T-helper 2 cell treated with Interferon-gamma antibody and Interleukin-4, amounts not matched to agents 5 μg/mL and 100 μg/mL, for 36 hours (primary cell): ENCODE data around the gene CASTOR1.

ENCODE experiments used
- DNase-seq: peaks from one replicate; pipeline ENCODE4 v3.0.0; 2021; ENCODE audit warnings: low spot score
- H3K27ac Mint-ChIP-seq: one replicate; pipeline ENCODE4 v1.8.0; 2021; ENCODE audit warnings: mild to moderate bottlenecking, mixed read lengths
- H3K27me3 Mint-ChIP-seq: one replicate; pipeline ENCODE4 v1.8.0; 2021; ENCODE audit warnings: low read depth, mixed read lengths
- H3K36me3 Mint-ChIP-seq: one replicate; pipeline ENCODE4 v1.8.0; 2021; ENCODE audit warnings: low read depth, mixed read lengths
- H3K4me1 Mint-ChIP-seq: one replicate; pipeline ENCODE4 v1.8.0; 2021; ENCODE audit warnings: low read depth, mixed read lengths
- H3K4me3 Mint-ChIP-seq: one replicate; pipeline ENCODE4 v1.8.0; 2022; ENCODE audit warnings: mild to moderate bottlenecking, moderate library complexity, mixed read lengths
- H3K9me3 Mint-ChIP-seq: one replicate; pipeline ENCODE4 v1.8.0; 2021; ENCODE audit warnings: mixed read lengths

The CASTOR1 gene

DNA sequence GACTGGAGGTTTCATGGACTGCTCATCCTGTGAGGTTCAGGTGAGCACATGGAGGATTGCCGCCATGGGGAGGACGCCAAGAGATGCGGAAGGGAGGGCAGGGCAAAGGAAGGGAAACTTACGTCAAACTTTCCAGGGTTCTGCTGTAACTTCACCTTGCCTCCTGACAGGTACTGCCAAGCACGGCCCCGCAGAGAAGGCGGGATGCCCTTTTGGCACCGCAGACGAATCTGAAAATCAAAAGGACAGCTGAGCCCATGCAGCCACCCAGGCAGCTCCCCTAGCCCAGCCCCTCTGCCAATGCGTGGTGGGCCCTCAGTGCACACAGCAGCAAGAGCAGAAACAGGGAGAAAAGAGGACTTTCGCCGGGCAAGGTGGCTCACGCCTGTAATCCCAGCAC, 10.0 kb upstream of the CASTOR1 start:
- no peaks in the 10 kb centered on the region for H3K27me3 Mint-ChIP-seq
- peak overlapping the region; percentile 31 for H3K27ac Mint-ChIP-seq
- H3K9me3 Mint-ChIP-seq, result no peaks in the 10 kb centered on the region
- no peak for DNase-seq
- peaks cover 65% of the 10 kb centered on the region for H3K36me3 Mint-ChIP-seq
- H3K4me3 Mint-ChIP-seq, result no peak overlapping the region
- H3K4me1 Mint-ChIP-seq, result peaks cover 49% of the 10 kb centered on the region

DNA sequence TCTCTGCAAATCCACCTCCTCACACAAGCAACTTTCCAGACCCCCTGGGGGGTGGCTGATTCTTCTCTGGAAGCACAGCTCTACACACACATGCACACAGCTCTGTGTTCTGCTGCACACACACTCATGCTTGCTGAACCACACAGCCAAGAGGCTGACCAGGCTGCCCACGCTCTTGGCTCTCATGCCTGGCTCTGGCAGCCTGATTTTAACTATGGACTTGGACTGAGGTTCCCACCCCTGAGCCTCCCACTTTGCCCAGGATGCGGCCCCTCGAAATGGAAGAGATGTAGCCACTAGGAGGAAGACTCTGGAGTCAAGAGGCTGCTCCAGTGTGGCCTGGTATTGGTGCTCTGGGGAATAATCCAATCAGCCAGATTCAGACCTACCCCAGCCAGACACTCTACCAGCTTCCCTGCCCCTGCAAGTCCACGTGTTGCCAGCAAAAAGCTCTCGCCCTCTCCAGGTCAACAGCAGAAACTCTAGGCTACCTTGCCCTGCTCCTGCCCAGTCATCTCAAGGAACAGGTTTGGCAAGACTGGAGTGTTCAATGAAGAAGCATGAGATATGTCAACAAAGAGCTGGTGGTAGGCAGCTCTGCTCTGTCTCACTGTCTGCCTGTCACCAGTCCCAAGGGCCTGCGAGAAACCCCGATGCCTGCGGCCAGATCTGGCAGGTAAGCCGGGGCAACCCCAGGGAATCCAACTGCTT, 8.8 kb upstream of the CASTOR1 start:
- Mint-ChIP-seq H3K36me3 (peaks cover 64% of the 10 kb centered on the region), H3K4me1 (peaks cover 37% of the 10 kb centered on the region), H3K27ac (peak overlapping the region; percentile 39), H3K9me3 (no peaks in the 10 kb centered on the region), H3K27me3 (no peaks in the 10 kb centered on the region), H3K4me3 (no peak overlapping the region)
- no peak for DNase-seq

DNA sequence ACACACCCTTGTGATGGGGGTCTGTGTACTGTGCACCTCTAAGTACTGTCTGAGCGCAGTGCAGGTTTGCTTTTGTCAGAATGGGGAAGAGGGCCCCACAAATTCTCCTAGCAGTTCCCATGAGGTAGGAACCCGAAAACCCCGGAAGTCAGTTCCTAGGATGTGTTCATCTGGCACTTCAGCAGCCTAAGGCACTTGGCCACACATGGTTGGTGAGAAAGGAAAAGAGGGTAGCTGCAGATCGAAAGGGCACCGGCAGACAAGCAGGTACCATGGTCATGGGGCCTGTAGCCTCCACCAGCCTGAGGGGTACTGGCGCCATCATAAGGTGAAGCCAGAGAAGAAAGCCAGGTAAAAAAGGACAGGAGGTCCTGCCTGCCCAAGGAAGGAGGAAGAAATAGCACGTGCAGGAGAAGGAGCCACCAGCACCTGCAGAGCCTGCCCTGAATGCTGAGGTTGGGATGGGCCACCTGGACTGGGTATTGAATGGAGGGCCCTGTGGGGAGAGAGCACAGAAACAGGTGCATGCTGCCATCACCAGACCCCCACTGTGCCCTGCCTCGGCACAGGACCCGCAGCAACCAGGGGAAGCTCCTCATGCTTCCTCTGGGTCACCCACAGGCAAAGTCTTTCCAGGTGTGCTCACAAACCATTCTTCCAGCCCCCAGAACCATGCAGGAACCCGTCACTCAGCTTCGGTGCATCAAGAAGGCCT, 8.1 kb upstream of the CASTOR1 start:
- Mint-ChIP-seq H3K4me1 (peaks cover 30% of the 10 kb centered on the region), H3K36me3 (peaks cover 63% of the 10 kb centered on the region), H3K27me3 (no peaks in the 10 kb centered on the region), H3K4me3 (no peak overlapping the region), H3K9me3 (no peaks in the 10 kb centered on the region), H3K27ac (peak overlapping the region; percentile 58)
- DNase-seq, result no peak

DNA sequence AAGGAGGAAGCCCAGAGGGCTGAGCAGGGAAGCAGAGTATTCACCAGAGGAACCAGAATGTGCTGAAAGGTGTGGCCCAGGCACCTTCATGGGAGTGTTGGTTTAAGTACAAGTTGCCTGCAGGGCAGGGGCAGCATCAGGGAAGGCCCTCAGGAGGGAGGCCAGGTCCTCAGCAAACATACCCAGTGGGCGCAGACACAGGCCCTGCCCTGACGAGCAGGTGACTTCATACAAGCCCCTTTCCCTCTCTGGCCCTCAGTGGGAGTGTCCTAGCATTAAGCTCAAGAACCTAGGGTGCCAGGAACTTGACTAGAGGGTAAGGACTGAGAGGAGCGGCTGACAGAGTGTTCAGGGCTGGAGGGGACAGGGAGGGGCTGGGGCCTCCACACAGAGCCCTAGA, 7.5 kb upstream of the CASTOR1 start:
- H3K27me3 Mint-ChIP-seq, result no peaks in the 10 kb centered on the region
- no peak for DNase-seq
- H3K9me3 Mint-ChIP-seq, result no peaks in the 10 kb centered on the region
- H3K4me3 Mint-ChIP-seq, result no peak overlapping the region
- peak overlapping the region; percentile 58 for H3K27ac Mint-ChIP-seq
- peaks cover 63% of the 10 kb centered on the region for H3K36me3 Mint-ChIP-seq
- H3K4me1 Mint-ChIP-seq, result peaks cover 25% of the 10 kb centered on the region

DNA sequence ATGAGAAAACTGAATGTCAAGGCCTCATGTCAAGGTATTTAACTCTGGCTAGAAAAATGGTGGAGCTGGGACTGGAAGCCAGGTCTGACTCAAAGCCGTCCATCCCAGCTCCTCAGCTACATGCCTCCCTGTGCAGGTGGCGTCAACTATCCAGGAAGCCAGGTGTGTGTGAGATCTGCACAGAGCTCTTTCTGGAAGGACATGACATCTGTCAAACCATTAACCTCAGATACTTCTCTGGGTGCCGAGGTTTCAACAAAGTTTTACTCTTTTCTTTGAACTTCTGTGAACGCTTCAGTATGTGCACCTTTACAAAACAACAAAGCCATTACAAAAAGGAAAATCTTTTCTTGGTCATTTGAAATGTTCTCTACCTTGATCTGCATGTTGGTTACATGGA, 7.0 kb upstream of the CASTOR1 start:
- Mint-ChIP-seq H3K27me3 (no peaks in the 10 kb centered on the region), H3K4me1 (peaks cover 24% of the 10 kb centered on the region), H3K9me3 (no peaks in the 10 kb centered on the region), H3K4me3 (no peak overlapping the region), H3K27ac (peak overlapping the region; percentile 58), H3K36me3 (peaks cover 62% of the 10 kb centered on the region)
- no peak for DNase-seq

DNA sequence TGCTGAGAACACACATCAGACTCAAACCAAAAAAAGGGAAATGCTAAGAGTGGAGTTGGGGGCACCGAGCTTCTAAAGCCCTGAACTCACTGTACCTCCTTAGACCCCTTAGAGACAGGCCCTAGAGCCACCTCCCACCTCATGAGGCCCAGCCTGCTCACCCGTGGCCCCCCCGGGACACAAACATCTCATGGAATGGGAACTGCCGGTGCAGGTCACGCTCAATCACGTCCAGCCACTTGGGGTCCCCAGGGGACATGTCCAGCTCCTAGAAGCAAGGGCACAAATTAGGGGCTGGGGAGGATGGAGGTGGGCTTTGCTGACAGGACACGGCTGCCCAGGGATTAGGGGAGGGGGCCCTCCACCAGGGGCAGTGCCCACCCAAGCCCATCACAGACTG, 6.3 kb upstream of the CASTOR1 start:
- DNase-seq, result no peak
- Mint-ChIP-seq H3K27me3 (no peaks in the 10 kb centered on the region), H3K4me1 (peaks cover 24% of the 10 kb centered on the region), H3K27ac (no peak overlapping the region), H3K4me3 (no peak overlapping the region), H3K9me3 (no peaks in the 10 kb centered on the region), H3K36me3 (peaks cover 56% of the 10 kb centered on the region)

DNA sequence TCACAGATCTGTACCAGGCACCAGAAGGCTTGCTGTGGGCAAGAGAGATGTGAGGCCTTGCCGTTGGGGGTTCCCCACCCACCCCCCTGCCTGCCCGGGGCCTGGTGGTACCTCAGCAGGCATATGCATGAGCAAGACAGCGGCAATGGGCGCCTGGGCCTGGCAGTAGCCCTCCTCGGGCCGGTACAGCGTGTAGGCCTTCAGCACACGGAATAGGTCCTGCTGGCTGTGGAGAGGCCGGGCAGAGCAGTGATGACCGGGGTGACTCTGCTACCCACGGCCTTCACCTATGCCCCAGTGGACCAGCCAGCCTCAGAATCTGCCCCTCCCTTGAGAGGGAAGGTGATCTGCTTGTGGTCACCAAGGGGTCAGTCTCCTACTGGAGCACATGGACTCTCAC, 5.5 kb upstream of the CASTOR1 start:
- Mint-ChIP-seq H3K36me3 (peaks cover 49% of the 10 kb centered on the region), H3K27me3 (no peaks in the 10 kb centered on the region), H3K4me1 (peaks cover 32% of the 10 kb centered on the region), H3K27ac (no peak overlapping the region), H3K9me3 (no peaks in the 10 kb centered on the region), H3K4me3 (no peak overlapping the region)
- no peak for DNase-seq

DNA sequence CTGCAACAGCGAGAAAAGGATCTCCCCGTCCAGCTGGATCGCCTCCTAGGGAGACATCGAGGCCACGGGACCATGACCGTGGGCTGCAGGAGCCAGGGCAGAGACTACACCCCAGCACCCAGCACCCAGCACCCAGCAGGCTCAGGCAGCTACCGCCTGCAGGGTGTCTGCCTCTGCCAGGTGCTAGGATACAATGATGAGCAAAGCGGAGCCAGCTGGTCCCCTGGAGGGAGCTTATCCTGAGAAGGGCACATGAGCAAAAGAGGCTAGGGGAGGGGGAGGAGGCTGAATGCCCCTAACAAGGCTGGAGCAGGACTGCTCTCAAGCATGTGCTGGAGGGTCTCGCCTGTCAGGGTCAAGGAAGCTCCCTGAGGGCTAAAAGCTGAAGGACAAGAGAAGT, 4.8 kb upstream of the CASTOR1 start:
- peak overlapping the region; percentile 70 for H3K27ac Mint-ChIP-seq
- H3K27me3 Mint-ChIP-seq, result no peaks in the 10 kb centered on the region
- H3K4me3 Mint-ChIP-seq, result no peak overlapping the region
- peaks cover 33% of the 10 kb centered on the region for H3K4me1 Mint-ChIP-seq
- no peak for DNase-seq
- H3K36me3 Mint-ChIP-seq, result peaks cover 42% of the 10 kb centered on the region
- H3K9me3 Mint-ChIP-seq, result no peaks in the 10 kb centered on the region

DNA sequence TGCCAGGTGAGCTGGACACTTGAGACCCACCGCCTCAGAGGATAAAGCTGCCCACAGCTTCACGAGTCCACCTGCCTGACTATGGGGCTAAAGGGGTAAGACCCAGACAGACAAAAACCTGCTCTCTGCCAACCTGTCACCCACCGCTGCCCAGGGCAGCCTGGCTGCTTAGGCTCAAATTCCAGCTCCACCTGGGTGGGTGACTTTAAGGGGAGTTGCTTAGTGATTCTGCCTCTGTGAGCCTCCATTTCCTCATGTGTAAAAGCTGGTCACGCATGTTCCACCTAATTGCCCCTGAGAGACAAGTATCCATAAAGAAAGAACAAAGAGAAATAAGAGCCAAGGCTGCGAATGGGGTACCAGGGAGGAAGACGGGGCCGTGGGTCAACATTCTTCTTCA, 3.7 kb upstream of the CASTOR1 start:
- Mint-ChIP-seq H3K27ac (no peak overlapping the region), H3K9me3 (no peaks in the 10 kb centered on the region), H3K4me1 (peaks cover 35% of the 10 kb centered on the region), H3K4me3 (no peak overlapping the region), H3K27me3 (no peaks in the 10 kb centered on the region), H3K36me3 (peaks cover 32% of the 10 kb centered on the region)
- no peak for DNase-seq

DNA sequence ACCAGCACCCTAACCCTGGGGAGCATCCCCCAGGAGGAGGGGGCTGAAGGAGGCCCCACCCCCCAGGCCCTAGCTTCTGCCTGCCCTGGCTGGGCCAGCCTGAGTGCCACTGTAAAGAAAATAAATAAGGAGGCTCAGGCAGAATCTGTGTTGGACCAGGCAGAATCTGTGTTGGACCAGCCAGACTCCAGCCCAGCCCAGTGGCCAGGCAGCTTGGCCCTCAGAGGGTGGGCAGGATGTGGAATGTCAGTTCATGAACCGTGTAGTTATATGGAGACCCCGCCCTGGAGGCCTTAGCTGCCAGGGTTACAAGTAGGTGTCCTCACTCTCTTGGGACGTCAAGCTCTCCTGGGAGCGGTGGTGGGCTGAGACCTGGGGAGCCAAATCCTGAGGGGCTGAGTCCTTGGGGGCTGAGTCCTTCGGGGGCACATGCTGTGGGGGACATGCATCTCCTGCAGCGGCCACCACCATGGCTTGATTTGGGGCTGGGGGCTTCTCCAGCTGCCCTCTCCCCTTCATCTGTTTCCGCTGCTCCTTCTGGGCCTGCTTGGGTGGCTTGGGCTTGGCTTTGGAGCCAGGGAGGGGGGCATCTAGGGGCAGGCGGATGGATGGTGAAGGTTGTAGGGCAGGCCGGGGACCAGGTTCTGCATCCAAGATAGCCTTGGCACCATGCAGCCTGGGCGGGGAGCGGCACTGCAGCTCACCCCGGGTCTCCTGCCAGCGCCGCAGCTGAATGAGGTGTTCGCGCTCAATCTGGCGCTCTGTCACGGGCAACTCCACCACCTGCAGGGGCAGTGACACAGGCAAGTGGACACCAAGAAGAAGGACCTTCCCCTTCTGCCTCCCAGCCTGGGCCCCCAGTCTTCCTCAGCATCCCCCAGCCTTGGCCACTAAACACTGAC, 3.0 kb upstream of the CASTOR1 start:
- Mint-ChIP-seq H3K9me3 (no peaks in the 10 kb centered on the region), H3K4me1 (peaks cover 37% of the 10 kb centered on the region), H3K27me3 (no peaks in the 10 kb centered on the region), H3K27ac (no peak overlapping the region), H3K36me3 (peaks cover 29% of the 10 kb centered on the region), H3K4me3 (no peak overlapping the region)
- DNase-seq, result no peak

DNA sequence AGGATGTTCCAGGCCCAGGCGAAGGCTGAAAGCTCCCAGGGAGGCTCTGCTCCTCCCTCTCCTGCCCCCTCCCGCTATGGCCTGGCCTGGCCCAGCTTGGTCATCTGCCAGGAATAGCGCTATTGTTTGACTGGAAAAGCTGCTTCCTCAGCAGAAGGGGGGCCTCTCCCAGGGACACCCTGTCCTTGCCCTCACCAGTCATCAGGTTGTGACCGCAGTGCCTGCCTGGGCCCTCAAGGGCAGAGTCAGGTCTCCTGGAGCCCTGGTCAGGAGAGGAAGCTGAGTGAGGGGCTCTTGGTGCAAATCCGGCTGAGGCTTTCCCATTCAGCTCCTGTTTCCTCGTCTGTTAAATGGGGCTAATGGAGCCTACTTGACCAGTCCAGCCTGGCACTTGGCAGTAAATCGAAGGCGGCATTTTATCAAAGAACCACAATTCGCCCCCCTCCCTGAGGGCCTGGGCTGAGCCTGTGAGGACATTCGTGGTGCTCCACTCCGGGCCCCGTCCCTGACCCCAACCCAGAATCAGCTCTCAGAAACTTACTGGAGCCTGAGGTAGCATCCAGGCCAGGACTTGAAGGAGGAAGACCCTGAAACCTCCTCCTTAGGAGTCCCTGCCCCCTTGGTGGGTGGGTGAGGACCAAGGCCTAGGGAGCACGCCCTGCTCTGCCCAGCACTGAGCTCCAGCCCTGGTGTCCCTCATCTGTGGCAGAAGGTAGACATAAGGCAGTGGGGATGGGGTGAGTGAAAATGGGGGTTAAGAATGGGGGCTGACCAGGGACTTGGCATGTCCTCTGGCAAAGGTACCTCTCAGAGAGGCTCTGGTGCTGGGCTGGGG, 2.0 kb upstream of the CASTOR1 start:
- Mint-ChIP-seq H3K27ac (peak overlapping the region; percentile 86), H3K4me3 (no peak overlapping the region), H3K36me3 (peaks cover 27% of the 10 kb centered on the region), H3K27me3 (no peaks in the 10 kb centered on the region), H3K9me3 (no peaks in the 10 kb centered on the region), H3K4me1 (peaks cover 36% of the 10 kb centered on the region)
- no peak for DNase-seq

DNA sequence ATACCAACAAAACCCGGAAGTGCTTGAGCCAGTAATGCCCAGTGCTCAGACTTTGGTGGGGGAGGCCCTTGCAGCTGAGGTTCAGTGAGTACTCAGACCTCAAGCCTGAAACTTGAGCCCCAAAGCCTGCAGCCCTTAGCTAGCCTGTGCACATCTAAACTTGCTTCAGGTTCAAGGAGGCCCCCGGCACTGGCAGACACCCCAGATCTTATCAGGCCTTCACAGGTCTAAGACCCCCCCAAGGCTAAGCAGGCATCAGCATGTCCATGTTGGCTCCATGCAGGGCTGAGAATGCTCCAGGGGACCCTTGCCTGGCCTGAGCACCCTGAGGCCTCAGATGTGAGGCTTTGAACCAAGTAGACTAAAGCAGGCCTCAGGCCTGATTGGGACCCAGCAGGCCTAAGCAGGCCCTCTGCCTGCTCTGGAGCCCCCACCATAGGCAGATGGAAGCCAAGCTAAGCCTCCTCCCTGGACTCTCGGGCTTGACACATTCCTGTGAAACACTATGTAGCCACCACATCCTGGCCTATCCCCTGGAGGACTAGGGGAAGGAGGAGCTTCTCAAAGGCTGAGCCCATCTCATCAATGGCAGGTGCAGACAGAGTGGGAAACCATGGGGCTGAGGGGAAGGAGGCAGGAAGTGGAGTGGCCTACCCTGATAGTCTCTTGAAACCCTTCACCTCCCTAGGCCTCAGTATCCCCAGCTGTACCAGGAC, 1.2 kb upstream of the CASTOR1 start:
- peak overlapping the region; percentile 90 for H3K4me3 Mint-ChIP-seq
- DNase-seq, result no peak
- no peaks in the 10 kb centered on the region for H3K27me3 Mint-ChIP-seq
- peaks cover 23% of the 10 kb centered on the region for H3K36me3 Mint-ChIP-seq
- peaks cover 36% of the 10 kb centered on the region for H3K4me1 Mint-ChIP-seq
- H3K9me3 Mint-ChIP-seq, result no peaks in the 10 kb centered on the region
- peak overlapping the region; percentile 86 for H3K27ac Mint-ChIP-seq

DNA sequence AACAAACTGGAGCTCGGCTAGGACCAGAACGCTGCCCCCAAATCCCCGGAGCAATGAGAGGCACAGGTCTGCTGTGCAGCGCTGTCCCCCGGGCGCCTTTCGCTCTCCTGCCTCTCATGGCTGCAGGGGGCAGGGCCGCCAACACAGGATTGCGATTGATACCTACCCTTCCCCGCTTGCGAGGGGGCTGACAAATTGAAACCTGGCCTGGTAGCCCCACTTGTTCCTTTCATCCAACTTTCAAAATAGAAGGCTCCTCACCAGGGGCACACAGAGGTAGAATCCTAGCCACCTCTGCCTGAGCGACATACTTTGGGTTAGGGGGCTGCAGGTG, 642 bp upstream of the CASTOR1 start:
- no peak for DNase-seq
- H3K9me3 Mint-ChIP-seq, result no peaks in the 10 kb centered on the region
- peak overlapping the region; percentile 86 for H3K27ac Mint-ChIP-seq
- peak overlapping the region; percentile 90 for H3K4me3 Mint-ChIP-seq
- peaks cover 24% of the 10 kb centered on the region for H3K36me3 Mint-ChIP-seq
- no peaks in the 10 kb centered on the region for H3K27me3 Mint-ChIP-seq
- H3K4me1 Mint-ChIP-seq, result peaks cover 39% of the 10 kb centered on the region
